Astrocyte (in vitro differentiated cells and primary cell): ENCODE results near the gene PPP3CA.

ENCODE experiments used
- CTCF ChIP-seq: IDR thresholded peaks from 2 replicates; pipeline ENCODE4 v1.5.1; 2011; ENCODE audit warnings: low read depth, mild to moderate bottlenecking, inconsistent platforms, low read length, moderate library complexity; ENCODE audit not compliant: insufficient read depth
- EZH2 ChIP-seq: IDR thresholded peaks from 2 replicates; pipeline ENCODE4 v1.6.1; 2012; ENCODE audit warnings: mild to moderate bottlenecking, low read length, inconsistent platforms; ENCODE audit not compliant: insufficient read depth

GRCh38 chr4:101175896-101176676 lies 171.2 kb downstream of the PPP3CA start:
- no peak for TF ChIP-seq CTCF
- no peak for TF ChIP-seq EZH2
